NCI-H2107 treated with DMSO at 0.1 percent for 48 hours (cell line): Measurements from ENCODE around the gene FAAP20.

ENCODE experiments used
- DNase-seq: peaks from one replicate; lab custom pipeline; 2025; ENCODE audit not compliant: unreplicated experiment; lab: John Stamatoyannopoulos, UW

Gene FAAP20

GRCh38 chr1:2197707-2198165 is 3.2 kb upstream of the FAAP20 start:
- no peak for DNase-seq

GRCh38 chr1:2196901-2197638 is 2.5 kb upstream of the FAAP20 start:
- no peak for DNase-seq

- no peak for DNase-seq
Observed at GRCh38 chr1:2195785-2196184, 1.2 kb upstream of the FAAP20 start.

GRCh38 chr1:2194898-2195673 is 514 bp upstream of the FAAP20 start:
- DNase-seq, result no peak

DNA sequence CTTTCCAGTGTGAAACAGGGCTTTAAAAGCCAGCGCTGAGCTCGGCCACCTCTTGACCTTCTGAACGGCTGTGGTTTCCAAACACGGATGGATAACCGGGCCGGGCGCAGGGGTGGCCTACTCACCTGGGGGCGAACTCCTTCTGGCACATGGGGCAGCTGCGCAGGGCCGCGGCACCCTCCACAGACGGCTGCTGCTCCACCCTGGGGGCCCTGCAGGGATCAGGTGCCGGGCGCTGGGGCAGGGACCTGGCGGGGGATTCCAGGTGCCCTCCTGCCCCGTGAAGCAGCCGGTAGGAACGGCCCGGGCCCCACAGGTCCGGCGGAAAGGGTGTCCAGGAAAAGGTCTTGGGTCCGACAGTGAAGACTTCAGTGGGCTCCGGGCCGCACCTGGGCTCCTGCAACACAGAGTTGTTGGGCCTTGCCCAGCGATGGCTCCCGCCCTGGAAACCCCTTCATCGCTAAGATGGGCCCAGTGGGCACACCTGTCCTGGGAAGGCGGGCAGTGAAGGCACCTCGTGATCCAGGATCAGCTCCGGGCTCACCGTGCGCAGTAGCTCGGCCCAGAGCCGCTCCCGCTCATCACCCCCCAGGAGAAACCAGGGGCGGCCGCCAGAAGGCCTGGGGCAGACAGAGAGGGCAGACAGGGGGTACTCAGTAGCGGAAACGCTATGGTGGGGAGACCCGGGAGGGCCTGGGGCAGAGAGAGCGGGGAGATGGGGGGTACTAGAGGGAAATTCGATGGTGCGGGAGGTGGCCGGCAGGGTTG is 874 bp downstream of the FAAP20 start:
- DNase-seq, result no peak

DNA sequence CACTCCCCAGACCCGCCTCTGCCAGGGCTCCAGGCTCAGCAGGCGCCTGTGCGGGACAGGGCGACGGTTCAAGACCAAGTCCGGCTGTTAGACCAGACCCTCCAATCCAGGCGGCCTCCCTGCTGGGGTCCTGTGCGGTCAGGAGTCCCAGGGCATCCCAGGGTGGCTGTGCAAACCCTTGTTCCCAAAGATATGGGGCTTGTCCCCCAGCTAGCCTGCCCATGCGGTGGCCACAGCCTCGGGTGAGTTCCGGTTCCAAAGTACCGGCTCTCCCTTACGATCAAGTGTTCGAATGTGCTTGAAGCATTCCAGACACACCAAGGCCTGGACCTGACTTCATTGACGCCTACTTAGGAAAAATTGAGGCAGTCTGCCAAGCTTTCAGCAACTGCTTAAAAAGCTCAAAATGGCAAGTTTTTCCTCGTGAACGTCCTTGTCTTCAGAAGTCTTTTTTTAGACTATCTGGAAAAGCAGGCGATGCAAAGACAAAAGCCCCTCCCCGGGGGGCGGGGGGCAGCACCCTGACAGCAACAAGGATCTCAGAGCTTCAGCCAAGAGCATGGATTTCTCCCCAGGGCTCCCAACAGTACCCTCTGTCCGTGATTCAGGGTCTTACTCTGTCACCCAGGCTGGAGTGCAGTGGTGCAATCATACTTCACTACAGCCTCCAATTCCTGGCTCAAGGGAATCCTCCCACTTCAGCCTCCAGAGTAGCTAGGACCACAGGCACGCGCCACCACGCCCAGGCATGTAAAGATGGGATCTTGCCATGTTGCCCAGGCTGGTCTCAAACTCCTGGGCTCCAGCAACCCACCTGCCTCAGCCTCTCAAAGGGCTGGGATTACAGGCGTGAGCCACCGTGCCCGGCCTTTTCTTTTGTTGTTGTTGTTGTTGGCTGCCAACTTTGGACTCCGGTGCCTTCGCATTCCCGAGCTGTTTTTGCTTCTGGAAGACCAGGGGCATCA is 2.3 kb downstream of the FAAP20 start:
- no peak for DNase-seq

DNA sequence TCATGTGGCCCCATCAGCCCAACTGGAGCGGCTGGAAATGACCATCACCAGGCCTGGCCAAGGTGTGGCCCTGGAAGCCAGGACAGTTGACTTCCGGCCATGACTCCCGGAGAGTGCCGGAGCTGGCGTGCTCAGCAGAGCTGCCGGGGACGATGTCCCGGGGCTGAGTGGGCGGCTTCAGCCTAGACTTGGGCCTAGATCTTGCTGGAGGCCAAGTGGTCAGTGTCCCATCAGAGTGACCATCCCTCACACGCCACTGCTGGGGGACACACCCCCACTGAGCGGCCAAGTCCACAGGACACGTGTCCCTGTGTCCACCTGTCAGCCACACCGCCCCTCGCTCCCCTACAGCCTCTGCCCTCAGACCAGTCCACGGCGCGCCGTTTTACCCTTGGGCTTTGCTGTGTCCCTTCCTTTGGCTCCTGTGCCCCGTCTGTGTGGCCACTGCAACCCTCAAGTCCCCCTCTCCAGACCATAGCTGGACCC is 4.0 kb downstream of the FAAP20 start:
- no peak for DNase-seq

DNA sequence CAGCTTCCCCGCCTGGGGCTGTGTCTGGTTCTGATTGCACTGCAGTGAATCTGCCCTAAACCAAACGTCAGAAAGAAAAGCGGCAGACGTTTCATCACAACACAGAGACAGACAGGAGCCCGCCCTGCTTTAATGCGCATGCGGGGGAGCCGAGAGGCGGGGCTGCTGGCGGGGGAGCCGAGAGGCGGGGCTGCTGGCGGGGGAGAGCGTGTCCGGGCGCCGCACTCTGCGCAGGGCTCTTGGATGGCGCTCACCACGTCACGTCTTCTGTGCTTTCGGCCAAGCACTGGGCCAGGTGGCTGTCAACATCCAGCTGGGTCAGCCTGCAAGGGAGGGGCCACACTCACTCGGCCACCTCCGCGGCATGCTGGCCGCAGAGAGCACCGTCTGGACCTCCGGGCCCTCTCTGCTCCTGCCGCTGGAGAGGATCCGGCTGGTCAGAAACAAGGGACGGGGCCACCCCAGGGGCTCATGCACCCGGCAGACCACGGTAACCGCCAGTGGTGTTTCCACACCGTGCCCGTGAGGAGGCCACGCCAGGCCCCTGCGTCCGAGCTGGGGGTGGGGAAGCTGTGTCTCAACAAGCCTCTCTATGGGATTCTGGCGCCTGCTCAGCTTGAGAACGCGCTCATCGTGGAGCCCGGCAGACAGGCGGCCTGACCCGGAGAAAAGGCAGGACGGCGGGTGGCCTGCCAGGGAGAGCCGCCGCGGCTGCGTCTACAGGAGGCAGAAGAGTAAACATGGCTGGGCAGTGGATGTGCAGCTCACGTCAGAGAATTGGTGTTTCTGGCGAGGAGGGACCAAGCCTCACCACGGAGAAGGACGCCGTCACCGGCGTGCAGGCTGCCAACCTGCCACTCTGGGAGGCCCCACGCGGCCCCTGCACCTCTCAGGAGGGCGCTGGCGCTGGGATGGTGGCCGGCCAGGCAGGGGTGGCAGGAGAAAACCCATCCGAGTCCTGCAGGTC is 4.8 kb downstream of the FAAP20 start:
- DNase-seq, result no peak

GRCh38 chr1:2188336-2188735 is 6.2 kb downstream of the FAAP20 start:
- DNase-seq, result no peak

DNA sequence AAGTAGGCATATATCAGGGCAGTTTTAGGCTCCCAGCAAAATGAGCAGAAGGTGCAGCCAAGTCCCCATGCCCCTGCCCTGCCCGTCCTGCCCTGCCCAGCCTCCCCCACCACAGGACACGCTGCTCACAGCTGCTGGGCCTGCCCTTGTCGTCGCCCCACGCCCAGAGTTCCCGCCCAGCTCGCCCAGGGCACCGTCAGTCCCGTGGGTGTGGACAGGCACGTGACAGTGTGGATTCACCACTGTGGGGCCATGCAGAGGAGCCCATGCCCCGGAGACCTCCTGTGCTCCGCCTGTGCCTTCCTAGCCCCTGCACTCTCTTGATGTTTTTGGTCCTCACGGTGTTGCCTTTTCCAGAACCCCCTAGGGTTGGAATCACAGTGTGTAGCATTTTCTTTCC is 7.0 kb downstream of the FAAP20 start:
- DNase-seq, result no peak

DNA sequence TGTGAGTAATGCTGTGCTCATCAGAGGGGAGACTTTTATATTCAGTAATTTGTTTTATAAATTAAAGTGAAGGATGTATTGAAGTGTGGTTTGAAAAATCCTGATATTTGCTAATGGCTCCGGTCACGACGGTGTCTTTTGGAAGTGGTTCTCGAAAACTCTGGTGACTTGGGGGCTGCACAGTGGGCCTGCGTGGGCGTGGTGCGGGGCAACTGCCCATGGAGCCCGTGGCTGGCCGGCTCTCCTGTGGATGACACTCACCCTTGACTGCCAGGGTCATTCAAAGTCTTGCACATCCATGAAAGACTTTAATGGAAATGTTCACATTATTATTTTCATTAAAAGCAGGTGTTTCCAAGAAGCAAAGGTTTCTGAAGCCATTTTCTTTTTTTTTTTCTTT is 7.7 kb downstream of the FAAP20 start:
- DNase-seq, result no peak

- DNase-seq, result no peak
Observed at GRCh38 chr1:2185880-2186855, 8.4 kb downstream of the FAAP20 start.

- no peak for DNase-seq
Observed at GRCh38 chr1:2184934-2185333, 9.6 kb downstream of the FAAP20 start.

GRCh38 chr1:2184531-2184930 is 10.0 kb downstream of the FAAP20 start:
- DNase-seq, result no peak

DNA sequence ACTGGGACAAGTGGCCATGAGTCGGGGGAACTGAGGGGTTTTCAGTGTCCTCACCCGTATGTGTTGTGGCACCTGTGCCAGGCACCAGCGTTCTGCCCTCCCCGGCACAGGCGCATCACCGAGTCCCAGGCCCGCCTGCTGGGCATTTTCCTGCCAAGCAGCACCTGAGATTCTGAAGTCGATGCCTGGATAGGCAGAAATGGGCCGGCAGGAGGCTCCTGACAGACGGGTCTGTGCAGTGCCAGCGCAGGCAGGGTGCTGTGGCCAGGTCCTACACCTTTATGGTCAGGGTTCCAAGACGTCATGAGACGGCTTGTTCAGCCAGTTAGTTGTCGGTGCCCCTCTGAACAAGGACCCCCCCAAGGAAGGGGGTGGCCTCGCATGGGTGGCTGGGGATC is 10.6 kb downstream of the FAAP20 start:
- DNase-seq, result no peak

- DNase-seq, result no peak
Observed at GRCh38 chr1:2182376-2182775, 12.2 kb downstream of the FAAP20 start.

GRCh38 chr1:2181752-2182151 is 12.8 kb downstream of the FAAP20 start:
- no peak for DNase-seq

GRCh38 chr1:2181271-2181670 is 13.3 kb downstream of the FAAP20 start:
- DNase-seq, result no peak
